Hematopoietic multipotent progenitor cell treated with erythropoietin and hydrocortisone succinate and interleukin-3 and kit ligand, for 4 days (in vitro differentiated cells): ENCODE data around the gene TIGD6.
"Not testable (repeated sequence)": the region's sequence is repeated elsewhere in the genome, so short reads cannot be mapped to it uniquely, and the experiment has no call there.

Source experiments
- DNase-seq: peaks from one replicate; pipeline ENCODE4 v3.0.0-alpha.2; 2015

The TIGD6 gene

DNA sequence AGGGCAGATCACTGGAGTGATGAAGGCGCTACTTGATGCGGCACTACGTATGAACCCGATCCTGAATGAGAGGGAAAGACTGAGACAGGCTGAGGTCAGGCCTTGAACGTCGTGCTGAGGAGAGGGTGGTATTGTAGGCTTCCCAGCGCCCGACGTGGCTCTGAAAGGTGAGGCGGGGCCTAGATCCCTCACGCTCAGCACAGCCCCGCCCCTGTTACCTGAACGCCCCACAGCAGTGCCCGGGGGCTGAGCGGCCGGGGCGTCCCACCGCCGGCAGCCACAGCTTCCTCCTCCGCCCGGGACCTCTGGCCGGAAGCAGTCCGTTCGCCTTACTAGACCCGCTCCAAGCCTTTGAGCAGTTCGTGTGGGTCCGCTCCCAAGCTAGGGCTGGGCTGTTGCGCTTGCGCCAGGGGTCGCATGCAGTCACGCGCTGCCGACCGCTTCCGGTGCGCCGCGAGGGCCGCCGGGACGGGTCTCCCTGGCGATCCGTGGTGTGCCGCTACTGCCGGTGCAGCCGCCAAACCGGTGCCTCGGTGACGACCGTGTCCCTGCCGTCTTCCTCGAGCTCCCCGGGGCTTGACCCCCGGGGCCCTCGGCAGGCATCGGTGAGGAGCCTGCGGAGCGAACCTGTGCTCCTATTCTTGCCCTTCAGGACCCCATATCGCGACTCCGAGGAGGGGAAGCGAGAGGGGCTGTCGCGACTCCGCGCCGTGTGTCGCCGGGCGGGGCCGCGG, at the start of gene TIGD6, which contains the start of gene HMGXB3:
TIGD6 (minus strand) TSS at position 399 of the 734 bp plus-strand sequence. CDS start 4,306 bp downstream, outside the sequence.
HMGXB3 (plus strand) TSS at position 484 of the 734 bp plus-strand sequence. CDS start 4,114 bp downstream, outside the sequence.
- DNase-seq, result peak; percentile 99

GRCh38 chr5:150046031-150046430, 45.6 kb upstream of the TIGD6 start:
- DNase-seq, result peak; percentile 82

DNA sequence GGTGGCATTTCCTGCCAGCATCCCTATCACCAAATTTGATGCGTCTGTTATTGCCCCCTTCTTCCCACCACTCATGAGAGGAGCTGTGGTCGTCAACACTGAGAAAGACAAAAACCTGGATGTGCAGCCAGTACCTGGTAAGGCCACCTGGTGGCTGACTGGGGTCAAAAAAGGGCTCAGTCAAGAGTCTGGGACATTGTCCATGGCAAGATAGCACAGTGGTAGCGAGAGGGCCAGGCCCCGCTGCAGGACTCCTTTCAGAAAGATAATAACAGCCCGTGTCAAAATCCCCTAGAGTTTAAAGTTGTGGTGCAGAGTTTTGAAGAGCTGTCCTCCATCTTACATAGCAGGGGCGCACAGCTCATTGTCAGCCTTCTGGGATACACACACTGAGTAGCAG, 45.1 kb upstream of the TIGD6 start:
- DNase-seq, result peak; percentile 71

DNA sequence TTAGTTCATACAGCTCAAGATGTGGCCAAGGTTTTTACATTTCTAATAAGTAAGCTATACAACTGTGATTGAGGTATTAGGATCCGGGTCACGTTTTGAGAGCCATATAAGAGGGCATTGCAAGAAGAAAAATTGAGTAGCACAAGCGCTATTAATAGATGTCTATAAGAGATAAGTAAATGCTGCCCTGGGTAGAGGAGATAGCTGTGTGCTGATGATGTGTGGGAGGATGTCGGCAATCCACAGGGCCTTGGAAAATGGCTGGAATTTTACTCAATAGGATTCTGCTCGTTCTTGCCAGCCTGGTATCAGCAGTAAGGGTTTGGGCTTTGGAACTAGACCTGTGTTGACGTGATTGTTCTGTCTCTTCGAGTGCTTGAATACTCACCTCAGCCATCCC, 44.3 kb upstream of the TIGD6 start:
- DNase-seq, result no peak

- no peak for DNase-seq
These were observed 43.9 kb upstream of the TIGD6 start for GRCh38 chr5:150044329-150044681.

- peak; percentile 65 for DNase-seq
These were observed 43.3 kb upstream of the TIGD6 start for GRCh38 chr5:150043657-150044328.

GRCh38 chr5:150042459-150042858, 42.0 kb upstream of the TIGD6 start:
- DNase-seq, result no peak

GRCh38 chr5:150038547-150038946, 38.1 kb upstream of the TIGD6 start:
- no peak for DNase-seq

- no peak for DNase-seq
These were observed 36.1 kb upstream of the TIGD6 start for GRCh38 chr5:150036513-150036912.

- peak; percentile 22 for DNase-seq
These were observed 34.9 kb upstream of the TIGD6 start for GRCh38 chr5:150035139-150035895.

GRCh38 chr5:150034662-150035061, 34.2 kb upstream of the TIGD6 start:
- DNase-seq, result no peak

DNA sequence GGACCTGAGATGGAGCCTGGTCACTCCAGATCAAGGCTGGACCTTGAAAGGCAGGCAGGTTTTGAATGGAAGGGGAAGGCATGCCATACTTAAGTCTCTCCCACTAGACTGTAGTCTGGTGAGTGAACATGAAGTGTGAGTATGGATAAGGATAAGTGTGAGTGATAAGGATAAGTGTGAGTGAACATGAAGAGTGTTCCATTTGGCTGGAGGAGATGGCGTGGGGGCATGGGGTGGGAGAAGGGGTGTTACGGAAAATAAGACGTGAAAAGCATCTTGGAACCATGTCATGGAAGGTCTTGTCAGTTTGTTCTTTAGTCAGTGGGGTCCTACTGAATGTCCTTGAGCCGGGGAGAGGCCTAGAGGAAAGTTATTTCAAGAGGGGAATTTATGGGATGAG, 32.9 kb upstream of the TIGD6 start:
- DNase-seq, result no peak

DNA sequence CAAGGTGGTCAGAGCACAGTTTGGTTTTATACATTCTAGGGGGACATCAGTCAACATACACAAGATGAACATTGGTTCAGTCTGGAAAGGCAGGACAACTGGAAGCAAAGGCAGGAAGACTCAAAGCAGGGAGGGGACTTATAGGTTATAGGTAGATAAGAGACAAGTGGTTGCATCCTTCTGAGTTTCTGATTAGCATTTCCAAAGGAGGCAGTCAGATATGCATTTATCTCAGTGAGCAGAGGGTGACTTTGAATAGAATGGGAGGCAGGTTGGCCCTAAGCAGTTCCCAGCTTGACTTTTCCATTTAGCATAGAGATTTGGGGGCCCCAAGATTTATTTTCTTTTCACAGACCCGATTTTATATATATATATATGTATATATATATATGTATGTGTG, 27.6 kb upstream of the TIGD6 start:
- DNase-seq, result not testable (repeated sequence)

- peak; percentile 95 for DNase-seq
These were observed 26.3 kb upstream of the TIGD6 start for GRCh38 chr5:150026682-150027172.

- peak; percentile 84 for DNase-seq
These were observed 24.0 kb upstream of the TIGD6 start for GRCh38 chr5:150024346-150024984.

GRCh38 chr5:150023136-150023535, 22.7 kb upstream of the TIGD6 start:
- DNase-seq, result no peak

DNA sequence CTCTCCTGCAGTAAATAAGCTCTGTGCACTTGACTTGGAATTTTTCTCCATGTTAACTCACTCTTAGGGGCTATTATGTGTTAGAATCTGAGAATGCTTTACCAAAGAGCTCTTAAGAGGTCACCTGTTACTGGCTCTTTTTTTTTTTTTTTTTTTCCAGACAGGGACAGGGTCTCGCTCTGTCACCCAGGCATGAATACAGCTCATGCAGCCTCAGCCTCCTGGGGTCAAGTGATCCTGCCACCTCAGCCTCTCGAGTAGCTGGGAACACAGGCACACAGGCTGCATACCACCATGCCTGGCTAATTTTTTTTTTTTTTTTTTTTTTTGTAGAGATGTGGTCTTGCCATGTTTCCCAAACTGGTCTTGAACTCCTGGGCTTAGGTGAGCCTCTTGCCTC, 22.2 kb upstream of the TIGD6 start:
- no peak for DNase-seq

DNA sequence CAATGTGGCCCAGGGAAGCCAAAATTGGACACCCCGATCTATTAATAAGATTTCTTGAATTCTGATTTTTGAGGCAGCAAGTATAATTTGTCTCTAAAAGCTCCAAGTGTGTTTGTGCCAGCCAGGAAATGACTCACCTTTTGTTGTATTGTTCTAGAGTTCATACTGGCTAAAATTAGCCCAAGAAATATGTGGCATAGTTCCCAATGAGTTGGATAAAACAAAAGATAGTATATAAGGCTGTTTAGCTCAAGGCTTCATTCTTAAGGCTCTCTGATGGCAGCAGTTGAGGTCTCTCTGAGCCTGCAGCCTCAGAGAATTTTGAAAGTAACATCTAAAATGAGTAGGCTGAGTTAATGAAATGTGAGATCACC, 21.7 kb upstream of the TIGD6 start:
- DNase-seq, result no peak

DNA sequence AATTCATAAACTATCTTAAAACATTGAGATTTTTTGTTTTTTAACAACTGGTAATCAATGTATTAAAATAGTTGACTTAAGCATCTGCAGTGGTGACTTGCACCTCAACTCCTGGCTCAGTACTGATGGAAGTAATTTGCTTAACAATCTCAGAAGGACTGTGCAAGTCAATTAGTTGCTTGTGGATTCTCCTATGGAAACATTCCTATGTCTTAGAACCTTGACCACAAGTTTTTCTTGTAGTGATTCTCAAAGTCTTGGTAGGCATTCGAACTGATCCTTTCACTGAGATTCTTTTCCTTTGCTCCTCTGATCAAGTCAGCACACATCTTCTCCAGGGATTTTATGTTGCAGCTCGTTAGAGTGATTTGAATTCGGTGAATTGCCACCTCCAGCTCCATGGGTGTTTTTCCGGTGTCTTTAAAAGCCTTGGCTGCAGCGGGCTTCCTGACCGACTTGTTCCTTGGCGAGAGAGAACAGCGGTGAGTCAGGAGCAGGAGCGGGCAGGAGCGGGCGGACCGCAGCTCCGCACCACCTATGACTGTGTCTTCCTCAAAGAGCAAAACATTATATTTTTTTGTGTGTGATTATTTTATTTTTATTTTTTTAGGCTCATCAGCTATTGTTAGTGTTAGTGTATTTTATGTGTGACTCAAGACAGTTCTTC, 21.2 kb upstream of the TIGD6 start:
- DNase-seq, result no peak

DNA sequence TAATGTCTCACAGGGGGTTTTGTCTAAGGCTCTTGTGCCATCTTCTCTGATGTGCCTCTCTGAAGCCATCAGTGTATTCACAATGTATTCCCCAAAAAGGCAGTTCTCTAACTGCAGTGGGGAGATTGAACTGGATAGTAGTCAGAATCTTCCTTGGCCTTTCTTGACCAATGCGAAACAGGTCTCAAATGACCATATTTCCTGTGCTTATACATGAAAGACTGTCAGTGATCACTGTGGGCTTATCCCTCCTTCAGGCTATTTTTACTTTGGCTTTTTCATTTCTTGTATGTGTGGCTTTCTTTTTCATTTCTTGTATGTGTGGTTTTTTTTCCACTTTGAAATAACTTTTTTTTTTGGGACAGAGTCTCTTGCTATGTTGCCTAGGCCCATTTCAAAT, 19.8 kb upstream of the TIGD6 start:
- no peak for DNase-seq

DNA sequence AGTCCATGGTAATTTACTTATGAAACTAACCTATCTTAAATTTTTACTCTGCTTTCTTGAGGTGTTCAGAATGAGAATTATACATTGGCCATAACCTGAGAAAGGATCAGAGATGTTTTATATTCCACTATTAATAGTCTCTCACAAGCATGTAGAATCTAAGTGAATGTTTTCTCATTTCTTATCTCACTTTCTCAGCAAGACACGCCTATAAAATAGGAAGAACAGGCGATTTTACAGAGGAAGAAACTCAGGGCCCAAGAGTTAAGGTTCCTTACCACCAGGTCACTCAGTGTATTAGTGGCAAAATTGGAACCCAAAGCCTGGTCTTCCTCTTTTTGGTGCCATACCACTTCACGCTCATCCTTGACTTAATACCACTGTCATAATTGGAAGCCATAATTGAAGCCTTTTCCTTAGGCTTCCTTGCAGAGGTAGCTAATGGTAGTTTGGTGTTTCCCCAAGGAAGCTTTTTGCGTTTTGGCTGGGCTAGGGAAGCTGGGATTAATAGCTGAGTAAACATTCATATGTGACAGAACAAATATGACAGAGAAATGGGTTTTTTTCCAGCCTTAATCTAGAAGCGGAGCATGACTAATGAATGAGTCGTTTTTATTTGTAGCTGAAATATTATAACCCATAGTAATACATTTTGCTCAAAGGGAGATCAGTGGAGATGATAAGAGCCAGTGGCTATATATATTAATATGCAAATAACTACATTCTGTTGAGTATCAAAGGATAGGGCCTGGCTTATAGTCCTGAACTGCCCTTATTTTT, 17.0 kb upstream of the TIGD6 start:
- DNase-seq, result peak; percentile 70

GRCh38 chr5:150016537-150016936, 16.1 kb upstream of the TIGD6 start:
- DNase-seq, result no peak
